Measurements from ENCODE around the gene ACBD5. TPM values are rescaled to one million over a fixed set of nuclear protein-coding genes. Genes with fewer than 3 reads are reported as not detected.

Gene ACBD5
- total RNA-seq, 1 donor from 2014 or later, result 21.3 TPM

DNA sequence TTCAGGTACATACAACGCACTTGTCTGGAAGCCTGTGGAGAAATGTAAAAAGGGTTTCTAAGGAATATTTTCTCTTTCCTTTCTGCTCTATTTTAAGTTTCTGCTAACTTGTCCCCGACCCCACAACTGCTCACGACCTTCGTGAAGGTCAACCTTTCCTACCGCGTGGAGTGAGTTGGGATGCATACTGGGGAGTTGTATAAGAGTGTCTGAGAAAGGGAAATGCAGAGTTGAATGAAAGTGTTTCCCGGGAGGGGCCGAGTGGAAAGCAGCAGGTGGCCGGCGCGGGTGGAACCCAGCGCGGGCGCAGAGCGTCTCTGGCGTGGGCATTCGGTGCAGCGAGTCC lies 17.9 kb upstream of the ACBD5 start:
- Mint-ChIP-seq H3K27ac (peak overlapping the region; percentile 7), H3K9me3 (ENCODE audit: low read depth) (no peaks in the 10 kb centered on the region), H3K4me1 (ENCODE audit: low read depth) (peaks cover 9% of the 10 kb centered on the region), H3K27me3 (peaks cover 57% of the 10 kb centered on the region), H3K36me3 (ENCODE audit: insufficient read depth) (peaks cover 4% of the 10 kb centered on the region), H3K4me3 (ENCODE audit: low read depth) (peak overlapping the region; percentile 88)
- no peak for DNase-seq (ENCODE audit: low spot score, unreplicated experiment)
- TF ChIP-seq, protein P1, sequence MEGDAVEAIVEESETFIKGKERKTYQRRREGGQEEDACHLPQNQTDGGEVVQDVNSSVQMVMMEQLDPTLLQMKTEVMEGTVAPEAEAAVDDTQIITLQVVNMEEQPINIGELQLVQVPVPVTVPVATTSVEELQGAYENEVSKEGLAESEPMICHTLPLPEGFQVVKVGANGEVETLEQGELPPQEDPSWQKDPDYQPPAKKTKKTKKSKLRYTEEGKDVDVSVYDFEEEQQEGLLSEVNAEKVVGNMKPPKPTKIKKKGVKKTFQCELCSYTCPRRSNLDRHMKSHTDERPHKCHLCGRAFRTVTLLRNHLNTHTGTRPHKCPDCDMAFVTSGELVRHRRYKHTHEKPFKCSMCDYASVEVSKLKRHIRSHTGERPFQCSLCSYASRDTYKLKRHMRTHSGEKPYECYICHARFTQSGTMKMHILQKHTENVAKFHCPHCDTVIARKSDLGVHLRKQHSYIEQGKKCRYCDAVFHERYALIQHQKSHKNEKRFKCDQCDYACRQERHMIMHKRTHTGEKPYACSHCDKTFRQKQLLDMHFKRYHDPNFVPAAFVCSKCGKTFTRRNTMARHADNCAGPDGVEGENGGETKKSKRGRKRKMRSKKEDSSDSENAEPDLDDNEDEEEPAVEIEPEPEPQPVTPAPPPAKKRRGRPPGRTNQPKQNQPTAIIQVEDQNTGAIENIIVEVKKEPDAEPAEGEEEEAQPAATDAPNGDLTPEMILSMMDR (IDR thresholded peaks at IDR 0.05; ENCODE audit: unreplicated experiment), result no peak

DNA sequence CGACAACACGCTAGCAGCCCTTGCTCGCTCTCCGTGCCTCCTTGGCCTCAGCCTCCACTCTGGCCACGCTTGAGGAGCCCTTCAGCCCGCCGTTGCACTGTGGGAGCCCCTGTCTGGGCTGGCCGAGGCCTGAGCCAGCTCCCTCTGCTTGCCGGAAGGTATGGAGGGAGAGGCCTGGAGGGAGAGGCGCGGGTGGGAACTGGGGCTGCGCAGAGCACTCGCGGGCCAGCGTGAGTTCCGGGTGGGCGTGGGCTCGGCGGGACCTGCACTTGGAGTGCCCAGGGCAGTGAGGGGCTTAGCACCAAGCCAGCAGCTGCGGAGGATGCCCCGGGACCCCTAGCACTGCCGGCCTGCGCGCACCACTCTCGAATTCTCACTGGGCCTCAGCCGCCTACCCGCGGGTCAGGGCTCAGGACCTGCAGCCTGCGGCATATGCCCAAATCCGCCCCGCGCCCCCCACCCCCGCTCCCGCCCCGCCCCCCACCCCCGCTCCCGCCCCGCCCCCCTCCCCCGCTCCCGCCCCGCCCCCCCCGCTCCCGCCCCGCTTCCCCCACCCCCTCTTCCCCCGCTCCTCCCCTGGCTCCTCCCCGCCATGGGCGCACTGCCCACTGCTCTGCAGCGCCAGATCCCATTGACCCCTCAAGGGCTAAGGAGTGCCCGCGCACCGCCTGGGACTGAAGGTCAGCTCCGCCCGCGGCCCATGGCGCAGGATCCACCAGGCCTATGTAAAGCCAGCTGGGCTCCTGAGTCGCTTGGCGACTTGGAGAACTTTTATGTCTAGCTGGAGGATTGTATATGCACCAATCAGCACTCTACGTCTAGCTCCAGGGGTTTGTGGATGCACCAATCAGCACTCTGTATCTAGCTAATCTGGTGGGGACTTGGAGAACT lies 15.9 kb upstream of the ACBD5 start:
- no peak for DNase-seq (ENCODE audit: low spot score, unreplicated experiment)
- Mint-ChIP-seq H3K27ac (no peak overlapping the region), H3K27me3 (peaks cover 43% of the 10 kb centered on the region), H3K4me3 (ENCODE audit: low read depth) (no peak overlapping the region), H3K4me1 (ENCODE audit: low read depth) (peaks cover 9% of the 10 kb centered on the region), H3K36me3 (ENCODE audit: insufficient read depth) (peaks cover 5% of the 10 kb centered on the region), H3K9me3 (ENCODE audit: low read depth) (no peaks in the 10 kb centered on the region)
- TF ChIP-seq, protein P1 (IDR thresholded peaks at IDR 0.05; ENCODE audit: unreplicated experiment), result no peak

DNA sequence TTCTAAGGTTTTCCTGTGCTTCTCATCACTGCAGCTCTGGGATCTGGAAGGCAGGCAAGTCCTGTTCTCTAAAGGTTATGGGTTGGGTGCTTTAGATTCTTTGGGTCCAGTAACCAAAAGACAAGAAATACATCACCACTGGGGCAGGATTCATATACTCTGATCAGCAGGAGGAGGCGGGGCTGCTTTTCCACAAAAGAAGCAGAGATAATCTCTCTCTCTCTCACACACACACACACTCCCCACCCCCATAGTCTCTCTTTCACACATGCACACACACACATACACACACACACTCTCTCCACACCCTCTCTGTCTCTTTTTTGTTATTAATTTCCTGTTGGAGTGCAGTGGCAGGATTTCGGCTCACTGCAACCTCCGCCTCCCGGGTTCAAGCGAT lies 13.0 kb upstream of the ACBD5 start:
- Mint-ChIP-seq H3K9me3 (ENCODE audit: low read depth) (peaks cover 3% of the 10 kb centered on the region), H3K36me3 (ENCODE audit: insufficient read depth) (peaks cover 7% of the 10 kb centered on the region), H3K27me3 (peaks cover 17% of the 10 kb centered on the region), H3K4me3 (ENCODE audit: low read depth) (no peak overlapping the region), H3K4me1 (ENCODE audit: low read depth) (peaks cover 2% of the 10 kb centered on the region), H3K27ac (no peak overlapping the region)
- TF ChIP-seq, protein P1 (IDR thresholded peaks at IDR 0.05; ENCODE audit: unreplicated experiment), result no peak
- no peak for DNase-seq (ENCODE audit: low spot score, unreplicated experiment)

DNA sequence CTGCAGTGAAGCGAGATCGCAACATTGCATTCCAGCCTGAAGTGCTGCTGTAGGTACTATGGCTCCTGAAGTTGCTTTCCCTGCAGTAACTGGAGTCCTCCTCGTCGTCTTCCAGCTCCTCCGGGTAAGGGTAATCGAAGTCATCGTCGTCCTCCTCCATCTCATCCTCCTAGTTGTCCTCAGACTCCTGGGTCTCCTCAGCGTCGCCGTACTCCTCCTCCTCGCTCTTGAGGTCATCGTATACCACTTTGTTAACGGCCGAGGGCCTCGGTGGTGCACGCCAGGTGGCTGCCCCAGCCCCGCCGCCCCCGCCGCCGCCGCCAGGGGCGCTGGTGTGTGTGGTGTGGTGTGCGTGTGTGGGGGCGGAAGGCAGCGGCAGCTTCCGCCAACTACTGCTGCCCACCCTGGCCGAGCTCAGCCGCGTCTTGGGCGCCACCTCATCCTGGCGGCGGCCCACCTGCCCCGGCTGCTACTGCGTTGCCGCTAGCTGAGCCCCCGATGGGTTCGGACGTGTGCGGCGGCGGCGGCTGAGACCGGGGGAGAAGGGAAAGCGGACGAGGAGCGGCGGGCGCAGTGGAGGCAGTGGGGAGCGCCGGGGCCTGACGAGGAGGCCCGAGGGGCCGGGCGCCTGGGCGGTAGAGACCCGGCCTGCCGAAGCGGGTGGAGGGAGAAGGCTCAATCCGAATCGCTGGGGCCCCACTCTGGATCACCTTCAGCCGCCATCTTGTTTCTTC lies 11.8 kb upstream of the ACBD5 start:
- Mint-ChIP-seq H3K9me3 (ENCODE audit: low read depth) (peaks cover 3% of the 10 kb centered on the region), H3K36me3 (ENCODE audit: insufficient read depth) (peaks cover 7% of the 10 kb centered on the region), H3K27ac (peak overlapping the region; percentile 62), H3K27me3 (peaks cover 6% of the 10 kb centered on the region), H3K4me1 (ENCODE audit: low read depth) (no peaks in the 10 kb centered on the region), H3K4me3 (ENCODE audit: low read depth) (peak overlapping the region; percentile 70)
- peak; percentile 76 for DNase-seq (ENCODE audit: low spot score, unreplicated experiment)
- TF ChIP-seq, protein P1 (IDR thresholded peaks at IDR 0.05; ENCODE audit: unreplicated experiment), result peak; percentile 87

- no peak for DNase-seq (ENCODE audit: low spot score, unreplicated experiment)
- no peaks in the 10 kb centered on the region for H3K4me1 Mint-ChIP-seq (ENCODE audit: low read depth)
- H3K27ac Mint-ChIP-seq, result no peak overlapping the region
- peaks cover 3% of the 10 kb centered on the region for H3K9me3 Mint-ChIP-seq (ENCODE audit: low read depth)
- H3K36me3 Mint-ChIP-seq (ENCODE audit: insufficient read depth), result peaks cover 3% of the 10 kb centered on the region
- no peaks in the 10 kb centered on the region for H3K27me3 Mint-ChIP-seq
- TF ChIP-seq, protein P1 (IDR thresholded peaks at IDR 0.05; ENCODE audit: unreplicated experiment), result no peak
- no peak overlapping the region for H3K4me3 Mint-ChIP-seq (ENCODE audit: low read depth)
Observed at GRCh38 chr10:27251554-27251953, 11.0 kb upstream of the ACBD5 start.

Measured in progenitor cell of endocrine pancreas (in vitro differentiated cells).